HG02885 (cell line): ENCODE data around the gene FREY1.

Experiments used
- ATAC-seq: cut with Tn5 transposase; IDR thresholded peaks from one replicate; pipeline ENCODE4 v1.9.1; 2021; ENCODE audit warnings: mild to moderate bottlenecking; ENCODE audit not compliant: unreplicated experiment, poor library complexity

The FREY1 gene

GRCh38 chr11:45929486-45930030, 22.5 kb upstream of the FREY1 start:
- no peak for ATAC-seq

GRCh38 chr11:45928535-45929215, 21.6 kb upstream of the FREY1 start:
- ATAC-seq: no peak

- ATAC-seq: no peak
Measured at GRCh38 chr11:45927684-45928413, 20.8 kb upstream of the FREY1 start.

GRCh38 chr11:45927332-45927683, 20.2 kb upstream of the FREY1 start:
- ATAC-seq: no peak

GRCh38 chr11:45926536-45927331, 19.7 kb upstream of the FREY1 start:
- no peak for ATAC-seq

- no peak for ATAC-seq
Measured at GRCh38 chr11:45926001-45926401, 18.9 kb upstream of the FREY1 start.

- no peak for ATAC-seq
Measured at GRCh38 chr11:45925550-45925949, 18.5 kb upstream of the FREY1 start.

GRCh38 chr11:45924927-45925326, 17.9 kb upstream of the FREY1 start:
- no peak for ATAC-seq

- ATAC-seq: no peak
Measured at GRCh38 chr11:45924036-45924915, 17.2 kb upstream of the FREY1 start.

GRCh38 chr11:45922425-45923082, 15.5 kb upstream of the FREY1 start, which contains the start of gene LARGE2:
Gene LARGE2 (plus strand): TSS chr11:45922656. CDS start chr11:45922883, 227 bp downstream.
- ATAC-seq: no peak

GRCh38 chr11:45921561-45922424, 14.7 kb upstream of the FREY1 start:
- ATAC-seq: no peak

GRCh38 chr11:45920531-45921477, 13.7 kb upstream of the FREY1 start:
- ATAC-seq: no peak

- no peak for ATAC-seq
Measured at GRCh38 chr11:45919806-45920530, 12.9 kb upstream of the FREY1 start.

GRCh38 chr11:45918962-45919675, 12.0 kb upstream of the FREY1 start:
- ATAC-seq: no peak

GRCh38 chr11:45918331-45918941, 11.4 kb upstream of the FREY1 start:
- ATAC-seq: peak; percentile 50
